ENCODE measurements around the gene CHD1.

The CHD1 gene

DNA sequence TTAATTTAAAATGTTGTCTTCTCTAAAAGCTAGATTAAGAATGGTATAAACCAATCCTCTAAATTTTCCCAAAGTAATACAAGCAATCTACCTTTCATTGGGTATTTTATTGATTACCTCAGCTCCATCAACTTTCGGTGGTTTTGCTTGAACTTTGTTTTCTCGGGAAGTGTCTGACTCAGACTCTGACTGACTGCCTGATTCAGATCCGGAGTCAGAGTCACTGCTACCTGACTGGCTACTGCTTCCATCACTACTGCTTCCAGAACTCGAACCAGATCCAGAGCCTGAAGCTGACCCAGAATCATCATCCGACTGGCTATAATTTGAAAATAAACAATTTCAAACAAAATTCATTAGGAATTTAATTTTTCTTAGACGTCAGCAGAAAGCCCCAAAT is 24.0 kb downstream of the CHD1 start:
- DNase-seq (ENCODE audit: low read depth, low spot score): no peak

DNA sequence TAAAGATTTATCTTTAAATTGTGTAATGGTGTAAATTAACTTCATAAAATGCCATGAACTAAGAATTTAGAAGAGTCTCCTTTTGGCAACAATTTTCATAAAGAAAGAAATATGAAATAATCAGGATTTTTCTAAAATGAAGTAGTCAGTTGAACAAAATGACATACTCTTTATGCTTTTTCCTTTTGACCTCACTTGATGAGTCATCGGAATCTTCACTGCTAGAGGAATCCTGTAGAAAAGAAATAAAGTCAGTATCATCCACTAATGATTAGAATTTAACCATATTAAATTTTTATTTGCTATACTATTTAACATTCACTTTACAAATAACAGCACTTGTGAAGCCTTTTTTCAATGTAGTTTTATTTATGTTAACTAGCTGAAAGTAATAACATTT is 26.1 kb downstream of the CHD1 start:
- no peak for DNase-seq (ENCODE audit: low read depth, low spot score)

DNA sequence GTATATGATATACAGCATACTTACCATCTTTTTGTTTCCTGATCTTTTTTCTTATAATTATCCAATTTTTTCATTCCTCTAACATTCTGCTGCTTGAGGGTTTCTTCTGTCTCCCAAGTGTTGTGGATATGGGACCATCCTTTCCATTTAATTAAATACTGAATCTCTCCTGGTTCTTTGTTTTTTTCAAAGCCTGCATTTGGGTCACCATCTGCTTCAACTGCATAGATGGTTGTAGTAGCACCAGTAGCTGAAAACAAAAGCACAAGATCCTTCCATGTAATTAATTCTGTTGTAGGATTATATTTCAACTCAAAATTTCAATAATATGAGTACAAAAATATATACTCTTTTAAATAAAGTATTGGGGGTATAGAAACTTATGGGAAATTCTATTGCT is 29.4 kb downstream of the CHD1 start:
- DNase-seq (ENCODE audit: low read depth, low spot score): no peak

DNA sequence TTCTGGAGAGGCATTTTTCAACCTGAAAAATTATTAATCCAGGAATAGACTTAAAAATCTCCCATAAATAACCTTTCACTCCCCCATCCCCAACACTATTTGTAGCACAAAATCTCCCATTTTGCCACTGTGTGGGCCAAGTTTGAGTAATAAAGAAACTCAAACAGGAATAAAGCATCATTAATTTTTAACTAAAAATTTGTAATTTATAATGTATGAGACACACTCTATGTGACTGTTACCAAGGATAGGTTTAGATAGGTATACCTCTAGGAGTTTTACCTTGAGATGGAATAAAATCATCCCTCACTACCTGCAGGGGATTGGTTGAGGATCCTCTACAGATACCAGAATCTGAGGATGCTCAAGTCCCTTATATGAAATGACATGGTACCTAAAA is 30.1 kb downstream of the CHD1 start:
- DNase-seq (ENCODE audit: low read depth, low spot score): no peak

DNA sequence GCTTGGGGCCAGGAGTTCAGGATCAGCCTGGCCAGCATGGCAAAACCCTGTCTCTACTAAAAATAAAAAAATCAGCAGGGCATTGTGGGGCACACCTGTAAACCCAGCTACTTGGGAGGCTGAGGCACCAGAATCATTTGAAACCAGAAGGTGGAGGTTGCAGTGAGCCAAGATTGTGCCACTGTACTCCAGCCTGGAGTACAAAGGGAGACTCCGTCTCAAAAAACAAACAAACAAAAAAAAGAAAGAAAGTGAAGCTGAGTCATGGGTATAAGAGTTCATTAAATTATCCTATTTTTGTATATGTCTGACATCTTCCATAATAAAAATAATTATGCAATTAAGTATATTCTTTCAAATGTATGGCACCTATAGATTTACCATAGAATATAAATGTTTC is 37.2 kb downstream of the CHD1 start:
- DNase-seq (ENCODE audit: low read depth, low spot score): no peak

DNA sequence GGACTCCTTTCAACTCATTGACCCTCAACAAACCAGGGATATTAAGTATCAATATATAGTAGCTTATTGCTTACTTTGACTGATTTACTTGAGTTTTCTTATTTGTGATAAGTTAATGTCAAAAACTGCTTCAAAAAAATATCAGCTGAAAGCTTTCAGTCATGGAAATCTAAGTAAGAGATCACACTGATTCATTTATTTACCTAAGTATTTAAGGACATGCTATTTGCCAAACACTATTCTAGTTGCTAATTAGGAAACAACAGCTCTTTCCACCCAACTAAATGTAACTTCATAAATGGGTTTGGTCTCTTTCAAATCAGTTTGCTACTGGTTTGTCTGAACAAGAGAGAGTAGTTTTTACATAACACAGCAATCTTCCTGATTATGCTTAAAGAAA is 48.2 kb downstream of the CHD1 start:
- DNase-seq (ENCODE audit: low read depth, low spot score): no peak

DNA sequence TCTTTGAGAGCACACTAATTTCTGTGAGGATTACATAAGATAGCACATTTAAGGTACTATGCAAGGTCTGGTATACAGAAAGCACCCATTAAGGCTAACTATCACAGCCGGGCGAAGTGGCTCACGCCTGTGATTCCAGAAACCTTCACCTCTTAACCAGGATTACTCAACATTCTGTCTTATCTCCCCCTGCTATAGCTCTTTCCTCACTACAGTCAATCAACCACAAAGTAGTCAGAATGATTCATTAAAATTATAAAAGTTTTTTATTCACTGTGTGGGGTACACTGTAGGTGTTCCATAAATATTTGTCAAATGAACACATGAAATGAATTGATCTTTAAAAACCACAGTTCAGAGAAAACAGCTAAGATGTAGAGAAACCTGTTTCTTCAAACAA is 48.7 kb downstream of the CHD1 start:
- DNase-seq (ENCODE audit: low read depth, low spot score): no peak

DNA sequence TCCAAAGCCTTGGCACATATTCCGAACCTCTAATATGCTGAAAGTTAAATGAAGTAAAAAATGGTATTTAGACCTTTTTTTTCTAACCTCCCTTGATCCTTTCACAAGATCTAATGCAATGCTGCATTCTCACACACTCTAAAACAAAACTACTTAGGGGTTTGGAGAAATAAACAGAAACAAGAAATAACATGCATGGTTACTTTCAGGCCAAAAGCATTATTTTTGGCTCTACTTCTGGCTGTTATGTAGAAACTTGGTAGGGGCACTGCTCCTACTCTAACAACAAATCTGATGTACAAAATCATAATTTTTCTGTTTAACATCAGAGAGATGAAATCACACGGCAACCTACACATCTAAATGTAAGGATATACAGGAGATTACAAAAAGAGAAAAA is 51.2 kb downstream of the CHD1 start:
- DNase-seq (ENCODE audit: low read depth, low spot score): no peak

DNA sequence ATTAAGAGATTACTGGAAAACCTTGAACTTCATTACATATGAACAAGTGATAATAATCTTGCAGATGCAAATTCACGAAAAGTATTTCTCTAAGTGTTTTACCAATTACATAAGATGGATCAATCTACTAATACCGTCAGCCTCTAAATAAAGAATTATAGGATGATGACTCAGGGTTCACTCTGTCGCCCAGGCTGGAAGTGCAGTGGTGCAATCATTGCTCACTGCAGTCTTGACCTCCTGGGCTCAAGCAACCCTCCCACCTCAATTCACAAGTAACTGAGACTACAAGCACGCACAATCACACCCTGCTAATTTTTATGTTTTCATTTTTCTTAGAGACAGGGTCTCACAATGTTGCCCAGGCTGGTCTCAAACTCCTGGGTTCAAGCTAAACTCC is 56.1 kb downstream of the CHD1 start:
- DNase-seq (ENCODE audit: low read depth, low spot score): no peak

DNA sequence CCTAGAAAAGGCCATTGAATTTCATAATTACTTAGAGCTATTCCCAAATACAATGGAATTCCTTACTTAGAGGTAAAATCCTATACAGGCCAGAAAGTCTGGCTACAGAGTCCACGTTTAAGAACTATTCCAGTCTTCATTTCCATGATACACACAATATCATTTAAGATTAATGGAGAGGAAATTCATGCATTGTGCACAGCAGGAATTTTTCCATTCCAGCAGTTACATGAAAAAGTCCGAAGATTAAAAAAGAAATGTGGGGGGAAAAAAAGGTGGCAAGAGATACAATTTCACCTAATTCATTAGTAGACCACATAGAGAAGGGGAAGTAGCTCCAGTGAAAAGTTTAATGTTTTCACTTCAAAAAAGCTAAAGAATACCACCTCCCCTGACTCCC is 63.1 kb downstream of the CHD1 start:
- no peak for DNase-seq (ENCODE audit: low read depth, low spot score)

DNA sequence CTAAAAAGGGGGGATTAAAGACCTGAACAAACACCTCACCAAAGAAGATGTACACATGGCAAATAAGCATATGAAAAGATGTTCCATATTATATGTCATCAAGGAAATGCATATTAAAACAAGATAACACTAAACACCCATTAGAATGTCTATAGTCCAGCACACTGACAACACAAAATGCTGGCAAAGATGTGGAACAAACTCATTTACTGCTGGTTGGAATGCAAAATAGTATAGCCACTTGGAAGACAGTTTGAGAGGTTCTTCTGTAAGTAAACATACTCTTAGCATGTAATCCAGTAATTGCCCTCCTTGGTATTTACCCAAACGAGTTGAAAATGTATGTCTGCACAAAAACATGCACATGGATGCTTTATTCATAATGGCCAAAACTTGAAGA is 81.8 kb downstream of the CHD1 start:
- DNase-seq (ENCODE audit: low read depth, low spot score): no peak

DNA sequence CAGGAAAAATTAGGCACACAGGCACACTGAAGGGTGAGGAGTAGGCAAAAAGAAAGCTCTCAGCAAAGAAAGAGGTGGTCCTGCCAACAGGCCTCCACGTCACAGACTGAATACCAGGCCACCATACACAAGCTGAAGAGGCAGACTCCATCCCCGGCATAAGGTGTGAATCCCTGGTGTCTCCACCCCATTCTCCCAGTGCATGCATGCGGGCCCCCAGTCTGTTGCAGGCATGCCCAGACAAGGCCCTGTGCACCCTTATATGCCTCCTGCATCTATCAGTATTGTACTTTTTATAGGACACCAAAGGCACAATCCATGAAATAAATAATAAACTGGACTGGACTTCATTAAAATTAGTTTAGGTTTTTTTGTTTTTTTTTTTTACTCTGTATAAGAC is 82.3 kb downstream of the CHD1 start:
- DNase-seq (ENCODE audit: low read depth, low spot score): no peak

DNA sequence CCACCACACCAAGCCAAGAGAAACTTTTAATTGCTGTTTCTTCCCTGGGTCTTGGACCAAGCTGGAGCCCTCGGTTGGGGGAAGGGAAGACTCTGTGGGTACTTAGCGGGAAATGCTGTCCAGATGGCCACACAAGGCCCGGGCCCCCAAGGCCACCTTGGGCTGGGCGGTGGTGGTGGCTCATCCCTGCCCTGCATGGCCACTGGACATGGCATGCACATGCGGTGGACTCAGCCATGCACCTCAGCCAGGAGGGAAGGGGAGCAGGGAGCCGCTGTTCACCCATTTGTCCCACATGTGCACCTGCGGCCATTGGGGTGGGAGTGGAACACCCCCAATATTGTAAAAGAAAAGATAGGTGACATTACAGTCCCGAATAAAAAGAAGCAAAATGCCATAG is 82.9 kb downstream of the CHD1 start:
- DNase-seq (ENCODE audit: low read depth, low spot score): no peak

DNA sequence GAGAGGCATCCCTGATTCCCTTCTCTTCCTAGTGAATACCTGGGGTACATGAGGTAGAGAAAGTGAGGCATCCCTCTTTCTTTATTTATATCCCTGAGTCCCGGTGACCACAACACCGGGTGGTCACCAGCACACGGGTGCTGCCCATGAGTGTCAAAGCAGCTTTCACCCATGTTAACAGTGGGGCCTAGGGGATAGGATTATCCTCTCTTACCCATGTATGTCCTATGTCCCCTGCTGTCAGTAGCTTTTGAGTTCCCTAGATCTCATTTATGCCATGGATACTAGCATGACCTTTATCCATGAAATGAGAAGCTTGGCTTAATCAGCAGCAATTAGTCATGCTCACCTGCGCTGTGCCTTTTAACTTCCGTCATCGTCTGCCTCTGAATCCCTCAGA is 83.9 kb downstream of the CHD1 start:
- DNase-seq (ENCODE audit: low read depth, low spot score): no peak

DNA sequence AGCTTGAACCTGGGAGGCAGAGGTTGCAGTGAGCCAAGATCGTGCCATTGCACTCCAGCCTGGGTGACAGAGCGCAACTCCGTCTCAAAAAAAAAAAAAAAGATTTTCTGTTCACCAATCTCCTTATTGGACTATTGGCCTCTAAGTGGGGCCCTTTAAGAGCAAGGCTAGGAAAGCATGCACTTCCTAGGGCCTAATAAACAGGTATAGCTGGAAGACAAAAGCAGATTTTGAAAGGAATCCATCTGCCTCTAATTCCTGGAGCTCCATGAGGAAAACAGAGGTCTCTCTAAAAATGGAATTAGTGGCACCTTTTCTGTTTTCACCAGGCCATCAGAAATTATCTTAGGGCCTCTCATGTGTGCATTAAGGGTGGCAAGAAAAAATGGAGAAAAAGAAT is 85.3 kb downstream of the CHD1 start:
- no peak for DNase-seq (ENCODE audit: low read depth, low spot score)

DNA sequence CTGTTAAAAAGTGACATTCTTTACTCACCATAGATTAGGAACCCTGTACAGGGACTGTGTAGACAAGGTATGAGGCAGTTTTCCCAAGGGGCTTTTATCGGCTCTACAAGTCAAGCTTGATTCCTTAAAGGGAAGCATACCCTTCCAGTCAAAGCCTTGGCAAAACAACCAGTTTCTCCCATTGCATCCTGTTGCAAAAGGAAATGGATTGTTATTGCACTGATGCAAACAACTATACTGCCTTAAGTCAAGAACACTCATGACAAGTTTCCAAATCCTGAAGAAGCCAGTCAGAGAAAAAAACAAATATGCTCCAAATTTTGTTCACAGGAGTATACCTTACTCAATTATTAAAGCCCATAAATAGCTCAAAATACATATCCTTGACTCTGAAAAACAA is 87.9 kb downstream of the CHD1 start:
- no peak for DNase-seq (ENCODE audit: low read depth, low spot score)

DNA sequence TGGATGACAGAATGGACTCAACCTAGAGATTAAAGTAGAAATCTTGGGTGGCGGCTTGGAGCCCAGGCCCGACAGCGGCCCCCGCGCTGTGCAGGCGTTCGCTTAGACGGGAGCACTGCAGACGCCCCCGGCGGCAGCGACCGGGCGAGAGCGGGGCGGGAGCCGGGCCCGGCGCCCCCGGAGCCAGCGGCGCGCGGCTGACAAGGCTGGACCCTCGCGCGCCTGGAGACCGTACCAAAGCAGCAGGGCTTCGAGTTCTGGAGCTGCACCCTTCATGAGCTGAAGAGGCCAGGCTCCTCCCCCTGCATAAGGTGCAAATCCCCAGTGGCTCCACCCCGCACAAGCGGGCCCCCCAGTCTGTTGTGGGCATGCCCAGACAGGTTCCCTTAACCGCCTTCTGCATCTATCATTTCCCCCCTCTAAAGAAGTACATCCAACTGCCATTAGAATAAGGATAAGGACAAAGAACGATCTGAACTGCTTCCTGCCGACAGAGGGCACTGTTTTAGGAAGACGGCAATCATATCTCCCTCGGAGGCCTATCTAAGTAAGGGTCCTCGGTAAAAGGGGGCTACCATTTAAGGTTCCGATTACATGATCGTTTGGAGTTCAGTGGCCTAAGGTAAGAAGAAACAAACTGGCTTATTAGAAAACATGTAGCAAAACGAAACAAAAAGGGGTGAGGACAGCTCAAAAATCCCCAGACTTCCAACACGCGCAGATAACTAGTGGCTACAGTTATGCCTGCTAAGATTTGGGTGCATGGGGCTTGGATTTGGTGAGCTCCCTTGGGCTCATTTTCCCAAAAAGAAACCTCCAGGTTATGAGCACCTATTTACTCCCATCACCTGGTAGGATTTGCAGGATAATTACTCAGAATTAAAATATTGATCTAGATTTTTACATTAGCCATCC is 89.1 kb downstream of the CHD1 start:
- DNase-seq (ENCODE audit: low read depth, low spot score): no peak

DNA sequence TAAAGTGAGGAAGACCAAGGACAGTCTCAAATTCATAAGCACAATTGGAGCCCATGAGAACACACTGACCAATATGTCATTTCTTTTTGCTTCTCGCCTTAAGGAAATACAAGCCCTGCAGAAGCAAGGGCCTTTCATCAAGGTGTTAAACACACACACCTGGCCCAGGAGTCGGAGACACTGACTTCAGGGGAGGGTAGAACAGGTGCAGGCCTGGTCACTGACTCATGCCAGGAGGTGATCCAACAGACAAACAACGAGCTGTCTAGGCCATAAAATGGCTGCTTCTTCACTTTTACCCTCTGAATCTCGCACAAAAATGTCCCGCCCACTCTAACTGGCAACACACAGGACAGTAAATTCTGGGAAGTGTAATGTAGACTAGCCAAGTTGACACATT is 92.6 kb downstream of the CHD1 start:
- DNase-seq (ENCODE audit: low read depth, low spot score): no peak

DNA sequence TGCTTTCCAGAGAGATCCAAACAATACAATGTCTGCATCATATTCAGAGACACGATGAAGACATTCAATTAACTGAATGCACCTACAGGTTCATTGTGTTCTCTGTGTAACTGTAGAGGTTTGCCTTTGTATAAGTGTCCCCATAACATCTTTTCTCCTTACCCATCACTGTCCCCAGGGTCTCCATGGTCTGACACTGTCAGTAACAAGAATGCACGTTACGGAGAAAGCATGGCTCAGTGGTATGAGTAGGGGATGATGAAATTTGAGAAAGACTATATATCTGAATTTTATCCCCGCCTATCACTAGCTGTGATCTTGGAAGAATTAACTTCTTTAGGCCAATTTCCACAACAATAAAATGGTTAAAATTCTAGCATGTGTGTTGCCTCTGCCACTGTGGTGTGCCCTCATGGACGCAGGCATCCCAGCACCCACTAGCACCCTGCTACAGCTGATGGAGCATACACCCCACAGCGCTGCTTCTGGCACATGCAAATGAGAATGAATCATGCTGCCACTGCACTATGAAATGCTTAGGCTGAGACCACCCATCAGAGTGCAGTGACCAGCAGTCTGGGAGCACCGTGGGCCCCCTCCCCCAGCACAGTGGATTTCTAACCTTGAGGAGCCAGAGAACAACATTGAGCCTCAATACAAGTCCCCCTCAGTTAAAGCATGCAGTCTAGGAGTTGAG is 101.1 kb downstream of the CHD1 start:
- DNase-seq (ENCODE audit: low read depth, low spot score): no peak

DNA sequence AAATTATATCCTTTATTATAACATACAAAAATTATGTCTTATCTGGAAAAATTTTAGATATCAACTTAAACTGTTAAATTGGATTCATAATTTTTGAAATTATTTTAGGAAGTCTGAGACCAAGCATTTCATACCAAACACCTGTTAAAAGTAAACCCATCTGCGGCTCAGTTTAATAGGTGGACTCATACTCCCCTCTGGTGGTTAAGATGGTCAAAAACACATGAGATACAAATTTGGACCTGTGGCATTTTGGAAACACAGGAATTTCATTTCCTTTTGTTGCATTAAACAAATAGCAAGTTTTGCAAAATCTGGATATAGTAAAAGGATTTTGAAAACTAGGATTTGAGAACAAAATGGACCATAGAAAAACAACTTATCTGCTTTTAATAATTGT is 101.6 kb downstream of the CHD1 start:
- no peak for DNase-seq (ENCODE audit: low read depth, low spot score)

DNA sequence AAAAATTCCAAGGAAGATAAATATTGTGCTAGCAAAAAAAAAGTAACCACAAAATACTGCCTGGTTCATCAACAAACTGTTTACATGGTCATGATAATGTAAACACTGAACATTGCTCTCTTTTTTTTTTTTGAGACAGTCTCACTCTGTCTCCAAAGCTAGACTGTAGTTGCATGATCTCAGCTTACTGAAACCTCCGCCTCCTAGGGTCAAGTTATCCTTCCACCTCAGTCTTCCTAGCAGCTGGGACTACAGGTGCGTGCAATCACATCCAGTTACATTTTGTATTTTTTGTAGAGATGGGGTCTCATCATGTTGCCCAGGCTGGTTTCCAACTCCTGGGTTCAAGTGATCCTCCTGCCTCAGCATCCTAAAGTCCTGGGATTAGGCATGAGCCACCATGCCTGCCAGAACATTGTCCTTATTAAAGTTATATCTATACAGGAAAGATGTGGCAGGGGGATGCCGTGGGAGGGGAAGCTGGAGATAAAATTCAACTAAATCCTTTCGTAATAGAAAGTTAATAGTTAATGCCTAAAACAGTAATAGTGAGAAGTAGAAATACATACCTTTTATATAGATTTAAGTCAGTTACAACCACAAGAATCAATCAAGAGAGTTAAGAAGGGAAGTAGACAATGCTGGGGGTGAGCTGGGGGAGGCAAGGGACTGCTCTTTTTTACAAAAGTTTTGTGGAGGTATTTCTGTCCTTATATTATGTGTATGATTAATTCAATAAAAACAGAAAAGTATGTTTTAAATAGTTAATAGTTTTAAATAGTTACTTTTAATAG is 103.0 kb downstream of the CHD1 start:
- DNase-seq (ENCODE audit: low read depth, low spot score): no peak

DNA sequence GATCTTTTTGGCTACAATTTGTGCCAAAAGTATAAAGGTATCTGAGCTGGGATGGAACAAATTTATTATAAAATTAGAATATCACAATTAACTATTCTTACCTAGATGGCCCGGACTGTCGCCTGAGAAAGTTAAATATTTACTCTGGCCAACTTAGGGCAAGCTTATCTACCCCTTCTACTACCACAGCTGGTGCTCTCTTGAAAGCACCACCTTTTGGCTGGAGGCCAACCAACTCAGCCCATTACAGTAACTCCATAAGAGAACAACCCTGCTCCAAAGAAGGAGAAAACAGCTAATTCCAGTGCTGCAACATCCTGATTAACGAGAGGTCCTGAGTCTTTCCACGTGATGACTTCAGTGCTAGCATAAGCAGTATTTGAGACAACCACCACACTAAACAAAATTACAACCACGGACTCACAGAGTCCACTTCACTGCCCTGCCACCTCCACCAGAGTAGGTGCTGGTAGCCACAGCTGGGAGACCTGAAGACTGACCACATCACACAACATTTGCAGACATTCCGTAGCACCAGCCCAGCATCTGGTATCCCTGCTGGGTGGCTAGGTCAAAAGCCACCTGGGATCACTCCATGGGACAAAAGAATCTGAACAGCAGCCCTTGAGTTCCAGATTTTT is 112.1 kb downstream of the CHD1 start:
- no peak for DNase-seq (ENCODE audit: low read depth, low spot score)
